Trophoblast cell (in vitro differentiated cells and primary cell): ENCODE data around the gene DCAF15.

Source experiments
- DNase-seq, 2 donors: peaks; one replicate each; pipeline ENCODE4 v3.0.0-alpha.2; 2016
- H2AFZ ChIP-seq: 2 replicates; pipeline ENCODE4 v1.6.1; 2013; ENCODE audit warnings: low read length, moderate library complexity, mild to moderate bottlenecking; ENCODE audit not compliant: insufficient read depth, poor library complexity
- H2AK5ac ChIP-seq: 2 replicates; pipeline ENCODE4 v1.6.1; 2013; ENCODE audit warnings: mild to moderate bottlenecking, low read length
- H2BK120ac ChIP-seq: 2 replicates; pipeline ENCODE4 v1.6.1; 2013; ENCODE audit warnings: low read length, mild to moderate bottlenecking, moderate library complexity; ENCODE audit not compliant: insufficient read depth, poor library complexity
- H2BK12ac ChIP-seq: 2 replicates; pipeline ENCODE4 v1.6.1; 2013; ENCODE audit warnings: mild to moderate bottlenecking, low read length, moderate library complexity
- H2BK5ac ChIP-seq: 2 replicates; pipeline ENCODE4 v1.6.1; 2013; ENCODE audit warnings: low read length, low read depth, moderate library complexity, mild to moderate bottlenecking; ENCODE audit not compliant: poor library complexity
- H3K14ac ChIP-seq: 2 replicates; pipeline ENCODE4 v1.6.1; 2013; ENCODE audit warnings: mild to moderate bottlenecking, low read length
- H3K18ac ChIP-seq: 2 replicates; pipeline ENCODE4 v1.6.1; 2013; ENCODE audit warnings: mild to moderate bottlenecking, low read length
- H3K23ac ChIP-seq: 2 replicates; pipeline ENCODE4 v1.6.1; 2013; ENCODE audit warnings: low read length
- H3K27ac ChIP-seq: 2 replicates; pipeline ENCODE4 v1.5.1; 2013; ENCODE audit warnings: low read depth, mild to moderate bottlenecking, inconsistent platforms, low read length, moderate library complexity
- H3K27me3 ChIP-seq: 2 replicates; pipeline ENCODE4 v1.6.1; 2013; ENCODE audit warnings: inconsistent platforms, mild to moderate bottlenecking, low read length, moderate library complexity; ENCODE audit not compliant: insufficient read depth
- H3K36me3 ChIP-seq, 2 experiments: 1 replicate in 1 of 2; 2 replicates in 1 of 2; pipeline ENCODE4 v1.6.1; 2013; ENCODE audit warnings: low read length in 2 of 2, mild to moderate bottlenecking in 2 of 2, moderate library complexity in 1 of 2; ENCODE audit not compliant: insufficient read depth in 2 of 2, control insufficient read depth in 1 of 2
- H3K4ac ChIP-seq: 2 replicates; pipeline ENCODE4 v1.6.1; 2013; ENCODE audit warnings: low read depth, mild to moderate bottlenecking, low read length, moderate library complexity
- H3K4me1 ChIP-seq, 2 experiments: 1 replicate in 1 of 2; 2 replicates in 1 of 2; pipeline ENCODE4 v1.6.1; 2013; ENCODE audit warnings: low read length in 2 of 2, mild to moderate bottlenecking in 2 of 2, moderate library complexity in 1 of 2; ENCODE audit not compliant: insufficient read depth in 2 of 2, control insufficient read depth in 1 of 2
- H3K4me2 ChIP-seq: 2 replicates; pipeline ENCODE4 v1.6.1; 2013; ENCODE audit warnings: inconsistent platforms, mild to moderate bottlenecking, low read length, moderate library complexity
- H3K4me3 ChIP-seq: 2 replicates; pipeline ENCODE4 v1.5.1; 2013; ENCODE audit warnings: mild to moderate bottlenecking, low read depth, low read length, inconsistent platforms
- H3K79me1 ChIP-seq: one replicate; pipeline ENCODE4 v1.6.1; 2013; ENCODE audit warnings: low read length
- H3K79me2 ChIP-seq: 2 replicates; pipeline ENCODE4 v1.6.1; 2013; ENCODE audit warnings: low read length, mild to moderate bottlenecking; ENCODE audit not compliant: control insufficient read depth, insufficient read depth, poor library complexity
- H3K9ac ChIP-seq: 2 replicates; pipeline ENCODE4 v1.6.1; 2013; ENCODE audit warnings: mild to moderate bottlenecking, low read length
- H3K9me3 ChIP-seq: 2 replicates; pipeline ENCODE4 v1.6.1; 2013; ENCODE audit warnings: low read depth, mild to moderate bottlenecking, control low read depth, inconsistent platforms, low read length; ENCODE audit not compliant: insufficient read depth
- H4K12ac ChIP-seq: 2 replicates; pipeline ENCODE4 v1.6.1; 2013; ENCODE audit warnings: low read depth, mild to moderate bottlenecking, low read length, moderate library complexity
- H4K8ac ChIP-seq: 2 replicates; pipeline ENCODE4 v1.6.1; 2013; ENCODE audit warnings: low read depth, mild to moderate bottlenecking, low read length, moderate library complexity
- H4K91ac ChIP-seq: one replicate; pipeline ENCODE4 v1.6.1; 2013; ENCODE audit warnings: low read depth, mild to moderate bottlenecking, low read length, moderate library complexity
- WGBS: extraction: QIAGEN DNeasy Blood & Tissue Kit; methylation state at CpG from one replicate; pipeline ENCODE4 v1.1.7; 2013; ENCODE audit warnings: missing lambda C conversion rate; ENCODE audit not compliant: insufficient read length, insufficient coverage; ENCODE audit errors: extremely low coverage; 5-methylcytosine and 5-hydroxymethylcytosine counted together

Gene DCAF15

GRCh38 chr19:13986348-13986904, 34.1 kb downstream of the DCAF15 start:
- H3K27me3 ChIP-seq, result no peaks in the 10 kb centered on the region
- H4K91ac ChIP-seq, result peak overlapping the region; percentile 54
- peak overlapping the region; percentile 7 for H2BK120ac ChIP-seq
- H3K27ac ChIP-seq, result peak overlapping the region; percentile 10
- no peak overlapping the region for H3K23ac ChIP-seq
- no peak overlapping the region for H3K14ac ChIP-seq
- H3K4ac ChIP-seq, result no peak overlapping the region
- no peaks in the 10 kb centered on the region for H3K9me3 ChIP-seq
- no peak overlapping the region for H3K9ac ChIP-seq
- peak overlapping the region; percentile 52 for H4K8ac ChIP-seq
- H2AK5ac ChIP-seq, result no peak overlapping the region
- no CpG with 5 or more reads among the region's 19 CpGs for WGBS
- no peak overlapping the region for H2AFZ ChIP-seq
- peaks cover 16 to 21% of the 10 kb centered on the region in 2 experiments for H3K4me1 ChIP-seq
- no peak overlapping the region for H4K12ac ChIP-seq
- no peak overlapping the region for H3K18ac ChIP-seq
- peak overlapping the region; percentile 8 for H3K4me2 ChIP-seq
- peaks cover 18 to 24% of the 10 kb centered on the region in 2 experiments for H3K36me3 ChIP-seq
- no peak overlapping the region for H2BK5ac ChIP-seq
- H3K4me3 ChIP-seq, result no peak overlapping the region
- H3K79me2 ChIP-seq, result no peaks in the 10 kb centered on the region
- DNase-seq, result peak; percentile 33 to 48
- peaks cover 2% of the 10 kb centered on the region for H3K79me1 ChIP-seq
- H2BK12ac ChIP-seq, result no peak overlapping the region

- no peak overlapping the region for H4K8ac ChIP-seq
- no peak overlapping the region for H4K91ac ChIP-seq
- H3K23ac ChIP-seq, result no peak overlapping the region
- H4K12ac ChIP-seq, result no peak overlapping the region
- no peaks in the 10 kb centered on the region for H3K79me2 ChIP-seq
- H3K4me2 ChIP-seq, result no peak overlapping the region
- no peaks in the 10 kb centered on the region for H3K9me3 ChIP-seq
- no peak overlapping the region for H3K4me3 ChIP-seq
- no peak overlapping the region for H3K14ac ChIP-seq
- peaks cover 16 to 18% of the 10 kb centered on the region in 2 experiments for H3K4me1 ChIP-seq
- no peak overlapping the region for H2BK5ac ChIP-seq
- DNase-seq, result no peak
- peak overlapping the region; percentile 13 for H2AK5ac ChIP-seq
- H2BK12ac ChIP-seq, result peak overlapping the region; percentile 28
- no peak overlapping the region for H2BK120ac ChIP-seq
- no peaks in the 10 kb centered on the region for H3K27me3 ChIP-seq
- H3K9ac ChIP-seq, result no peak overlapping the region
- peaks cover 20 to 25% of the 10 kb centered on the region in 2 experiments for H3K36me3 ChIP-seq
- no peak overlapping the region for H3K4ac ChIP-seq
- H2AFZ ChIP-seq, result peak overlapping the region; percentile 1
- H3K27ac ChIP-seq, result no peak overlapping the region
- H3K18ac ChIP-seq, result no peak overlapping the region
- peaks cover 2% of the 10 kb centered on the region for H3K79me1 ChIP-seq
- no CpG with 5 or more reads among the region's 17 CpGs for WGBS
These were observed 35.0 kb downstream of the DCAF15 start for GRCh38 chr19:13987101-13987890.

- H2AFZ ChIP-seq, result no peak overlapping the region
- H3K14ac ChIP-seq, result no peak overlapping the region
- H2AK5ac ChIP-seq, result no peak overlapping the region
- no peak overlapping the region for H2BK12ac ChIP-seq
- H4K8ac ChIP-seq, result no peak overlapping the region
- no peak overlapping the region for H3K4me2 ChIP-seq
- no peak overlapping the region for H3K27ac ChIP-seq
- H3K9ac ChIP-seq, result no peak overlapping the region
- H3K27me3 ChIP-seq, result no peaks in the 10 kb centered on the region
- H3K4me1 ChIP-seq, result peaks cover 16 to 18% of the 10 kb centered on the region in 2 experiments
- H3K79me2 ChIP-seq, result no peaks in the 10 kb centered on the region
- no peak overlapping the region for H3K23ac ChIP-seq
- H3K79me1 ChIP-seq, result peaks cover 2% of the 10 kb centered on the region
- H3K9me3 ChIP-seq, result peaks cover 2% of the 10 kb centered on the region
- H2BK120ac ChIP-seq, result no peak overlapping the region
- H4K91ac ChIP-seq, result no peak overlapping the region
- no peak overlapping the region for H4K12ac ChIP-seq
- H3K4me3 ChIP-seq, result no peak overlapping the region
- no peak overlapping the region for H2BK5ac ChIP-seq
- H3K36me3 ChIP-seq, result peaks cover 20 to 27% of the 10 kb centered on the region in 2 experiments
- no peak overlapping the region for H3K4ac ChIP-seq
- H3K18ac ChIP-seq, result no peak overlapping the region
- no CpG with 5 or more reads among the region's 7 CpGs for WGBS
- no peak for DNase-seq
These were observed 37.2 kb downstream of the DCAF15 start for GRCh38 chr19:13989487-13989886.

- Histone ChIP-seq H3K4me1 (peaks cover 16 to 18% of the 10 kb centered on the region in 2 experiments), H3K4ac (no peak overlapping the region), H3K4me2 (no peak overlapping the region), H3K79me2 (no peaks in the 10 kb centered on the region), H3K36me3 (peaks cover 22 to 27% of the 10 kb centered on the region in 2 experiments), H4K8ac (no peak overlapping the region), H2BK12ac (no peak overlapping the region), H3K9ac (no peak overlapping the region), H4K12ac (no peak overlapping the region), H2BK120ac (no peak overlapping the region), H3K27me3 (no peaks in the 10 kb centered on the region), H3K27ac (no peak overlapping the region), H3K23ac (no peak overlapping the region), H3K4me3 (no peak overlapping the region), H3K14ac (no peak overlapping the region), H4K91ac (no peak overlapping the region), H2AK5ac (no peak overlapping the region), H3K18ac (no peak overlapping the region), H3K9me3 (peaks cover 2% of the 10 kb centered on the region), H2BK5ac (no peak overlapping the region), H3K79me1 (peaks cover 2% of the 10 kb centered on the region), H2AFZ (no peak overlapping the region)
- WGBS, result no CpG with 5 or more reads among the region's 8 CpGs
- DNase-seq, result no peak
These were observed 37.8 kb downstream of the DCAF15 start for GRCh38 chr19:13990085-13990484.
